Memory B cell (primary cell): ENCODE data around the gene ASCC3.
"Not testable (repeated sequence)": the region's sequence is repeated elsewhere in the genome, so short reads cannot be mapped to it uniquely, and the experiment has no call there.

ENCODE experiments used
- ATAC-seq: fragments of 150-1000 bp; cut with Tn5 transposase; 2 replicates; pipeline ENCODE4 v1.10.0; 2021; ENCODE audit warnings: low read depth, mild to moderate bottlenecking, moderate library complexity
- DNase-seq, 2 donors: peaks; one replicate each; pipeline ENCODE4 v3.0.0; 2022; ENCODE audit warnings: low spot score in 2 of 2
- H3K27ac Mint-ChIP-seq: one replicate; pipeline ENCODE4 v1.8.0; 2022; ENCODE audit warnings: mild to moderate bottlenecking, moderate library complexity, mixed read lengths
- H3K27me3 Mint-ChIP-seq: one replicate; pipeline ENCODE4 v1.8.0; 2022; ENCODE audit warnings: mixed read lengths
- H3K36me3 Mint-ChIP-seq: one replicate; pipeline ENCODE4 v1.8.0; 2022; ENCODE audit warnings: mild to moderate bottlenecking, mixed read lengths
- H3K4me1 Mint-ChIP-seq: one replicate; pipeline ENCODE4 v1.8.0; 2022; ENCODE audit warnings: mixed read lengths
- H3K4me3 Mint-ChIP-seq: one replicate; pipeline ENCODE4 v1.8.0; 2022; ENCODE audit warnings: mild to moderate bottlenecking, moderate library complexity, mixed read lengths
- H3K9me3 Mint-ChIP-seq: one replicate; pipeline ENCODE4 v1.8.0; 2022; ENCODE audit warnings: mixed read lengths

ASCC3 gene

GRCh38 chr6:100901582-100901981 is 20.5 kb upstream of the ASCC3 start:
- Mint-ChIP-seq H3K4me1 (no peaks in the 10 kb centered on the region), H3K4me3 (no peak overlapping the region), H3K36me3 (no peaks in the 10 kb centered on the region), H3K9me3 (no peaks in the 10 kb centered on the region), H3K27me3 (no peaks in the 10 kb centered on the region), H3K27ac (no peak overlapping the region)
- ATAC-seq: no peak
- DNase-seq: no peak

- H3K4me1 Mint-ChIP-seq: no peaks in the 10 kb centered on the region
- no peaks in the 10 kb centered on the region for H3K9me3 Mint-ChIP-seq
- no peak for ATAC-seq
- H3K36me3 Mint-ChIP-seq: no peaks in the 10 kb centered on the region
- H3K4me3 Mint-ChIP-seq: no peak overlapping the region
- no peak for DNase-seq
- H3K27me3 Mint-ChIP-seq: no peaks in the 10 kb centered on the region
- no peak overlapping the region for H3K27ac Mint-ChIP-seq
Measured at GRCh38 chr6:100899202-100899601, 18.1 kb upstream of the ASCC3 start.

GRCh38 chr6:100897671-100898070 is 16.5 kb upstream of the ASCC3 start:
- Mint-ChIP-seq H3K4me1 (no peaks in the 10 kb centered on the region), H3K27me3 (no peaks in the 10 kb centered on the region), H3K27ac (no peak overlapping the region), H3K9me3 (peaks cover 1% of the 10 kb centered on the region), H3K4me3 (no peak overlapping the region), H3K36me3 (no peaks in the 10 kb centered on the region)
- ATAC-seq: no peak
- DNase-seq: no peak

- Mint-ChIP-seq H3K4me3 (no peak overlapping the region), H3K9me3 (peaks cover 1% of the 10 kb centered on the region), H3K4me1 (no peaks in the 10 kb centered on the region), H3K27me3 (no peaks in the 10 kb centered on the region), H3K27ac (no peak overlapping the region), H3K36me3 (no peaks in the 10 kb centered on the region)
- ATAC-seq (no peak), DNase-seq (no peak)
Measured at GRCh38 chr6:100893743-100894142, 12.6 kb upstream of the ASCC3 start.

- no peak overlapping the region for H3K27ac Mint-ChIP-seq
- H3K9me3 Mint-ChIP-seq: peaks cover 1% of the 10 kb centered on the region
- H3K4me1 Mint-ChIP-seq: no peaks in the 10 kb centered on the region
- H3K36me3 Mint-ChIP-seq: no peaks in the 10 kb centered on the region
- no peaks in the 10 kb centered on the region for H3K27me3 Mint-ChIP-seq
- no peak overlapping the region for H3K4me3 Mint-ChIP-seq
- no peak for ATAC-seq
- DNase-seq: no peak
Measured at GRCh38 chr6:100892693-100893092, 11.6 kb upstream of the ASCC3 start.

GRCh38 chr6:100892116-100892515 is 11.0 kb upstream of the ASCC3 start:
- no peak for ATAC-seq
- no peak overlapping the region for H3K4me3 Mint-ChIP-seq
- H3K4me1 Mint-ChIP-seq: no peaks in the 10 kb centered on the region
- no peaks in the 10 kb centered on the region for H3K36me3 Mint-ChIP-seq
- H3K27ac Mint-ChIP-seq: no peak overlapping the region
- no peaks in the 10 kb centered on the region for H3K27me3 Mint-ChIP-seq
- DNase-seq: no peak
- H3K9me3 Mint-ChIP-seq: peaks cover 1% of the 10 kb centered on the region

GRCh38 chr6:100891079-100891478 is 9.9 kb upstream of the ASCC3 start:
- Mint-ChIP-seq H3K27ac (no peak overlapping the region), H3K36me3 (no peaks in the 10 kb centered on the region), H3K27me3 (no peaks in the 10 kb centered on the region), H3K4me3 (no peak overlapping the region), H3K9me3 (peaks cover 1% of the 10 kb centered on the region), H3K4me1 (no peaks in the 10 kb centered on the region)
- ATAC-seq: no peak
- no peak for DNase-seq

GRCh38 chr6:100890646-100891045 is 9.5 kb upstream of the ASCC3 start:
- DNase-seq, H3K27ac Mint-ChIP-seq, H3K9me3 Mint-ChIP-seq, H3K27me3 Mint-ChIP-seq, H3K36me3 Mint-ChIP-seq, ATAC-seq, H3K4me1 Mint-ChIP-seq, H3K4me3 Mint-ChIP-seq: not testable (repeated sequence)

- no peaks in the 10 kb centered on the region for H3K27me3 Mint-ChIP-seq
- no peak for ATAC-seq
- no peak for DNase-seq
Measured at GRCh38 chr6:100889351-100889750, 8.2 kb upstream of the ASCC3 start.

GRCh38 chr6:100886076-100886475 is 4.9 kb upstream of the ASCC3 start:
- H3K9me3 Mint-ChIP-seq: no peaks in the 10 kb centered on the region
- H3K27ac Mint-ChIP-seq: no peak overlapping the region
- ATAC-seq (no peak), DNase-seq (no peak)
- no peaks in the 10 kb centered on the region for H3K27me3 Mint-ChIP-seq
- H3K4me1 Mint-ChIP-seq: peaks cover 8% of the 10 kb centered on the region
- H3K4me3 Mint-ChIP-seq: no peak overlapping the region
- no peaks in the 10 kb centered on the region for H3K36me3 Mint-ChIP-seq

More at GRCh38 chr6:100889351-100889750, 8.2 kb upstream of the ASCC3 start:
- no peaks in the 10 kb centered on the region for H3K4me1 Mint-ChIP-seq
- no peak overlapping the region for H3K27ac Mint-ChIP-seq
- H3K9me3 Mint-ChIP-seq: peaks cover 1% of the 10 kb centered on the region
- H3K4me3 Mint-ChIP-seq: no peak overlapping the region
- no peaks in the 10 kb centered on the region for H3K36me3 Mint-ChIP-seq

GRCh38 chr6:100883347-100883746 is 2.2 kb upstream of the ASCC3 start:
- H3K4me3 Mint-ChIP-seq: no peak overlapping the region
- no peak overlapping the region for H3K27ac Mint-ChIP-seq
- H3K9me3 Mint-ChIP-seq: no peaks in the 10 kb centered on the region
- DNase-seq (no peak), ATAC-seq (no peak)
- H3K4me1 Mint-ChIP-seq: peaks cover 14% of the 10 kb centered on the region
- H3K27me3 Mint-ChIP-seq: no peaks in the 10 kb centered on the region
- no peaks in the 10 kb centered on the region for H3K36me3 Mint-ChIP-seq

- DNase-seq: no peak
- Mint-ChIP-seq H3K27me3 (no peaks in the 10 kb centered on the region), H3K27ac (peak overlapping the region; percentile 98), H3K36me3 (no peaks in the 10 kb centered on the region), H3K9me3 (no peaks in the 10 kb centered on the region), H3K4me1 (peaks cover 16% of the 10 kb centered on the region), H3K4me3 (peak overlapping the region; percentile 100)
- ATAC-seq: peak; percentile 1
Measured at GRCh38 chr6:100881707-100882040, 545 bp upstream of the ASCC3 start.

- H3K9me3 Mint-ChIP-seq: no peaks in the 10 kb centered on the region
- DNase-seq: no peak
- peak overlapping the region; percentile 100 for H3K4me3 Mint-ChIP-seq
- H3K27me3 Mint-ChIP-seq: no peaks in the 10 kb centered on the region
- ATAC-seq: no peak
- peaks cover 5% of the 10 kb centered on the region for H3K36me3 Mint-ChIP-seq
- H3K4me1 Mint-ChIP-seq: peaks cover 22% of the 10 kb centered on the region
- H3K27ac Mint-ChIP-seq: peak overlapping the region; percentile 98
Measured at GRCh38 chr6:100880149-100880852, 828 bp downstream of the ASCC3 start.

- Mint-ChIP-seq H3K9me3 (no peaks in the 10 kb centered on the region), H3K27ac (no peak overlapping the region), H3K4me3 (no peak overlapping the region), H3K4me1 (peaks cover 28% of the 10 kb centered on the region), H3K27me3 (no peaks in the 10 kb centered on the region), H3K36me3 (peaks cover 10% of the 10 kb centered on the region)
- ATAC-seq: no peak
- DNase-seq: no peak
Measured at GRCh38 chr6:100879317-100879716, 1.8 kb downstream of the ASCC3 start.

GRCh38 chr6:100877851-100878250 is 3.3 kb downstream of the ASCC3 start:
- H3K9me3 Mint-ChIP-seq: no peaks in the 10 kb centered on the region
- DNase-seq: no peak
- H3K4me1 Mint-ChIP-seq: peaks cover 28% of the 10 kb centered on the region
- no peak overlapping the region for H3K4me3 Mint-ChIP-seq
- no peak overlapping the region for H3K27ac Mint-ChIP-seq
- ATAC-seq: no peak
- peaks cover 21% of the 10 kb centered on the region for H3K36me3 Mint-ChIP-seq
- no peaks in the 10 kb centered on the region for H3K27me3 Mint-ChIP-seq
